ENCODE measurements around the gene RNF32.

- TF ChIP-seq CTCF (IDR thresholded peaks at IDR 0.05) (no peak), POLR2A (IDR thresholded peaks at IDR 0.05) (no peak)
Observed at GRCh38 chr7:156693627-156694026, 53.1 kb downstream of the RNF32 start.
